HG02973 (cell line): Measurements from ENCODE around the gene OR10P1.

Source experiments
- ATAC-seq: cut with Tn5 transposase; IDR thresholded peaks from one replicate; pipeline ENCODE4 v1.9.1; 2021; ENCODE audit warnings: moderate library complexity; ENCODE audit not compliant: unreplicated experiment

OR10P1 gene

GRCh38 chr12:55682087-55682796, 45.5 kb downstream of the OR10P1 start:
- ATAC-seq = no peak

GRCh38 chr12:55683676-55684075, 47.0 kb downstream of the OR10P1 start:
- no peak for ATAC-seq

- ATAC-seq = no peak
These were observed 48.2 kb downstream of the OR10P1 start for GRCh38 chr12:55684761-55685370.

- ATAC-seq = no peak
These were observed 49.0 kb downstream of the OR10P1 start for GRCh38 chr12:55685671-55686070.

- ATAC-seq = no peak
These were observed 49.8 kb downstream of the OR10P1 start for GRCh38 chr12:55686366-55687010.
